CD4-positive, alpha-beta T cell treated with Interleukin-21 for 1 hour (primary cell): ENCODE data around the gene SEMA4G.

Source experiments
- DNase-seq: peaks from one replicate; pipeline ENCODE4 v3.0.0-alpha.2; 2020

Gene SEMA4G

GRCh38 chr10:100969187-100970075 lies at the start of gene SEMA4G:
Gene SEMA4G (plus strand): TSS chr10:100969504. CDS start chr10:100972913, 3,409 bp downstream.
- peak; percentile 39 for DNase-seq

GRCh38 chr10:100923580-100923979 lies 45.7 kb upstream of the SEMA4G start:
- DNase-seq = no peak

GRCh38 chr10:100927266-100927665 lies 42.0 kb upstream of the SEMA4G start:
- no peak for DNase-seq

GRCh38 chr10:100928039-100928438 lies 41.3 kb upstream of the SEMA4G start:
- no peak for DNase-seq

- no peak for DNase-seq
These were observed 38.9 kb upstream of the SEMA4G start for GRCh38 chr10:100930368-100930767.

GRCh38 chr10:100934084-100934659 lies 35.1 kb upstream of the SEMA4G start:
- peak; percentile 18 for DNase-seq

GRCh38 chr10:100939763-100940344 lies 29.4 kb upstream of the SEMA4G start:
- no peak for DNase-seq

GRCh38 chr10:100942229-100942628 lies 27.1 kb upstream of the SEMA4G start:
- no peak for DNase-seq

- no peak for DNase-seq
These were observed 25.8 kb upstream of the SEMA4G start for GRCh38 chr10:100943508-100943907.

- no peak for DNase-seq
These were observed 23.6 kb upstream of the SEMA4G start for GRCh38 chr10:100945754-100946153.

GRCh38 chr10:100948916-100949315 lies 20.4 kb upstream of the SEMA4G start:
- DNase-seq = no peak

- no peak for DNase-seq
These were observed 9.1 kb upstream of the SEMA4G start for GRCh38 chr10:100960251-100960650.

GRCh38 chr10:100962351-100963080 lies 6.8 kb upstream of the SEMA4G start:
- DNase-seq = no peak

GRCh38 chr10:100963826-100964225 lies 5.5 kb upstream of the SEMA4G start:
- no peak for DNase-seq

- DNase-seq = no peak
These were observed 3.5 kb upstream of the SEMA4G start for GRCh38 chr10:100965820-100966219.

- DNase-seq = no peak
These were observed 2.4 kb upstream of the SEMA4G start for GRCh38 chr10:100966887-100967286.

- DNase-seq = no peak
These were observed 2.0 kb upstream of the SEMA4G start for GRCh38 chr10:100967332-100967731.

GRCh38 chr10:100968062-100968736 lies 1.1 kb upstream of the SEMA4G start:
- no peak for DNase-seq

GRCh38 chr10:100968863-100969186 lies 479 bp upstream of the SEMA4G start:
- no peak for DNase-seq

- DNase-seq = peak; percentile 53
These were observed 991 bp downstream of the SEMA4G start for GRCh38 chr10:100970076-100970913.

- no peak for DNase-seq
These were observed 1.9 kb downstream of the SEMA4G start for GRCh38 chr10:100970914-100971811.
